Vagina (tissue), 2 donors: ENCODE data around the gene MARF1.

ENCODE experiments used
- CTCF ChIP-seq, 3 experiments: fragments of 450-650 bp in 2 of 3; fragments of 200-600 bp in 1 of 3; sonication (generic) in 1 of 3; IDR thresholded peaks; one replicate each; pipeline ENCODE4 v1.5.1; 2017 to 2019; ENCODE audit warnings: antibody characterized with exemption in 3 of 3, mild to moderate bottlenecking in 2 of 3, moderate library complexity in 2 of 3
- POLR2AphosphoS5 ChIP-seq, 2 donors: sonication (generic); formaldehyde crosslinking; IDR thresholded peaks; one replicate each; pipeline ENCODE4 v1.9.0; 2017; ENCODE audit warnings: antibody characterized with exemption in 2 of 2, mild to moderate bottlenecking in 2 of 2, low read depth in 1 of 2; ENCODE audit not compliant: insufficient read depth in 1 of 2

GRCh38 chr16:15609286-15609649 lies 33.7 kb downstream of the MARF1 start:
- TF ChIP-seq CTCF (IDR thresholded peaks at IDR 0.05) (no peak), POLR2AphosphoS5 (IDR thresholded peaks at IDR 0.05; ENCODE audit: insufficient read depth in 1 of 2, low read depth in 1 of 2) (no peak)
